GM10847 (cell line): Measurements from ENCODE around the gene EHMT1.

Source experiments
- POLR2A ChIP-seq: IDR thresholded peaks from 2 replicates; pipeline ENCODE4 v1.6.1; 2011; ENCODE audit not compliant: insufficient read length; ENCODE audit errors: extremely low read depth

EHMT1 gene

GRCh38 chr9:137688261-137688660 lies 69.5 kb downstream of the EHMT1 start:
- TF ChIP-seq POLR2A = no peak

GRCh38 chr9:137688725-137689124 lies 69.9 kb downstream of the EHMT1 start:
- TF ChIP-seq POLR2A = no peak

GRCh38 chr9:137689745-137690529 lies 71.1 kb downstream of the EHMT1 start:
- TF ChIP-seq POLR2A = no peak

- TF ChIP-seq POLR2A = no peak
Measured at GRCh38 chr9:137690930-137691645, 72.3 kb downstream of the EHMT1 start.

- no peak for TF ChIP-seq POLR2A
Measured at GRCh38 chr9:137691646-137692351, 73.0 kb downstream of the EHMT1 start.

- TF ChIP-seq POLR2A = no peak
Measured at GRCh38 chr9:137694236-137694959, 75.6 kb downstream of the EHMT1 start.

GRCh38 chr9:137694962-137695875 lies 76.4 kb downstream of the EHMT1 start:
- no peak for TF ChIP-seq POLR2A

- no peak for TF ChIP-seq POLR2A
Measured at GRCh38 chr9:137696136-137696925, 77.5 kb downstream of the EHMT1 start.

GRCh38 chr9:137697193-137697592 lies 78.4 kb downstream of the EHMT1 start:
- no peak for TF ChIP-seq POLR2A

- TF ChIP-seq POLR2A = no peak
Measured at GRCh38 chr9:137697832-137698231, 79.0 kb downstream of the EHMT1 start.

GRCh38 chr9:137700911-137701310 lies 82.1 kb downstream of the EHMT1 start:
- TF ChIP-seq POLR2A = no peak

GRCh38 chr9:137702615-137703379 lies 84.0 kb downstream of the EHMT1 start:
- no peak for TF ChIP-seq POLR2A
